Heart left ventricle (tissue), 13 donors: ENCODE data around the gene TAC3.

Experiments used
- POLR2A ChIP-seq, 2 donors: fragments of 450-650 bp; IDR thresholded peaks; one replicate each; pipeline ENCODE4 v1.6.1; 2017; ENCODE audit warnings: antibody characterized with exemption in 2 of 2, mild to moderate bottlenecking in 2 of 2, moderate library complexity in 2 of 2
- TF ChIP-seq, protein P1 (sequence below), 12 donors: fragments of 200-600 bp; sonication (generic) in 4 of 12; IDR thresholded peaks; one replicate each; pipeline versions ENCODE4 v1.5.0 to v1.8.0; 2018 to 2022; ENCODE audit warnings: antibody characterized with exemption in 12 of 12, mild to moderate bottlenecking in 5 of 12
- donor health status: ischemic (EF 13 %, LVEDD 7.1; RV severe dilation, severe dysfunction).
- donor health status: DM: no; HTN: yes; CAD: no.
- donor health status: DM: no; HTN: no; CAD: no.
- donor health status: ischemic (EF 25% LVEDD 6.9; RV normal size, moderate dysfunction).
- donor health status: ischemic (EF 25% LVEDD 5.7; RV mildly dilated, moderate dysfunction).
- donor health status: ischemic (EF 35%, LVEDD 5.7; RV mildly dilated, moderate dysfunction).
- donor health status: nonischemic (EF 11% LVEDD 7.7; RV severe dilation, severe dysfunction).
- donor health status: DM: yes; HTN: yes; CAD: no.
- donor health status: PGD.
- donor health status: ischemic (EF 29% LVEDD 5.4; RV normal size, mild dysfunction).
- donor health status: nonischemic (EF 23%, LVEDD 6.1; RV moderate dilation, normal function).

DNA sequence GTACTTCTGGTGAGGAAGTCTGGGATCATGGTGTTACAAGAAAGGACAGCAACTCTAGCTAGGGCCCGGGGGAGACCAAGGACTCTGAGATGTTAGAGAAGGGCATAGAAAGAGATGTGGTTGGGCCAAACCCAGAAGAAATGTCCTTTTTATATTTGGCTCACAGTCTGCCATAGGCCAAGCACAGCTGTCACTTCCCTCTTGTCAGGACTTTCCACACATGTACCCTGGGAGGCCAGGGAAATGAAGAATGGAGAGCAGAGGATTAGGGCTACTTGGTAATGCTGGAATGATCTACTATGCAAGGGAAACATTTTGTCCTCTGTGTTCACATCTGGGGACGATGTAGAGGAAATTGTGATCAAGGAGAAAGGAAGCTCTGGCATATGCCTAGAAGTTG, 24.4 kb upstream of the TAC3 start:
- TF ChIP-seq, protein P1, sequence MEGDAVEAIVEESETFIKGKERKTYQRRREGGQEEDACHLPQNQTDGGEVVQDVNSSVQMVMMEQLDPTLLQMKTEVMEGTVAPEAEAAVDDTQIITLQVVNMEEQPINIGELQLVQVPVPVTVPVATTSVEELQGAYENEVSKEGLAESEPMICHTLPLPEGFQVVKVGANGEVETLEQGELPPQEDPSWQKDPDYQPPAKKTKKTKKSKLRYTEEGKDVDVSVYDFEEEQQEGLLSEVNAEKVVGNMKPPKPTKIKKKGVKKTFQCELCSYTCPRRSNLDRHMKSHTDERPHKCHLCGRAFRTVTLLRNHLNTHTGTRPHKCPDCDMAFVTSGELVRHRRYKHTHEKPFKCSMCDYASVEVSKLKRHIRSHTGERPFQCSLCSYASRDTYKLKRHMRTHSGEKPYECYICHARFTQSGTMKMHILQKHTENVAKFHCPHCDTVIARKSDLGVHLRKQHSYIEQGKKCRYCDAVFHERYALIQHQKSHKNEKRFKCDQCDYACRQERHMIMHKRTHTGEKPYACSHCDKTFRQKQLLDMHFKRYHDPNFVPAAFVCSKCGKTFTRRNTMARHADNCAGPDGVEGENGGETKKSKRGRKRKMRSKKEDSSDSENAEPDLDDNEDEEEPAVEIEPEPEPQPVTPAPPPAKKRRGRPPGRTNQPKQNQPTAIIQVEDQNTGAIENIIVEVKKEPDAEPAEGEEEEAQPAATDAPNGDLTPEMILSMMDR (IDR thresholded peaks at IDR 0.05), result no peak
- TF ChIP-seq POLR2A (IDR thresholded peaks at IDR 0.05), result no peak
